NOMO-1 treated with DMSO at 0.1 percent for 48 hours (cell line): ENCODE measurements around the gene SMYD5.
A peak's percentile ranks its signal among the peaks of the same experiment; 100 is the strongest.

Source experiments
- DNase-seq: peaks from one replicate; lab custom pipeline; 2025; ENCODE audit not compliant: unreplicated experiment; lab: John Stamatoyannopoulos, UW

SMYD5 gene

GRCh38 chr2:73235315-73236028, 21.4 kb downstream of the SMYD5 start:
- peak; percentile 8 for DNase-seq

GRCh38 chr2:73237168-73237567, 23.1 kb downstream of the SMYD5 start:
- no peak for DNase-seq

GRCh38 chr2:73238149-73238548, 24.1 kb downstream of the SMYD5 start:
- no peak for DNase-seq

GRCh38 chr2:73238976-73239375, 24.9 kb downstream of the SMYD5 start:
- DNase-seq = no peak

- DNase-seq = no peak
Observed at GRCh38 chr2:73239776-73240175, 25.7 kb downstream of the SMYD5 start.

GRCh38 chr2:73243884-73244570, 30.0 kb downstream of the SMYD5 start:
- no peak for DNase-seq

- no peak for DNase-seq
Observed at GRCh38 chr2:73244580-73244979, 30.5 kb downstream of the SMYD5 start.

- DNase-seq = no peak
Observed at GRCh38 chr2:73246850-73247249, 32.8 kb downstream of the SMYD5 start.

- no peak for DNase-seq
Observed at GRCh38 chr2:73249636-73250035, 35.6 kb downstream of the SMYD5 start.

- DNase-seq = no peak
Observed at GRCh38 chr2:73250872-73251846, 37.1 kb downstream of the SMYD5 start.

- no peak for DNase-seq
Observed at GRCh38 chr2:73252238-73253027, 38.4 kb downstream of the SMYD5 start.

GRCh38 chr2:73253400-73253799, 39.4 kb downstream of the SMYD5 start:
- DNase-seq = peak; percentile 43

- peak; percentile 62 for DNase-seq
Observed at GRCh38 chr2:73253901-73254300, 39.9 kb downstream of the SMYD5 start.

- no peak for DNase-seq
Observed at GRCh38 chr2:73254343-73255006, 40.4 kb downstream of the SMYD5 start.

- no peak for DNase-seq
Observed at GRCh38 chr2:73255007-73255644, 41.1 kb downstream of the SMYD5 start.

GRCh38 chr2:73255907-73256617, 42.0 kb downstream of the SMYD5 start:
- DNase-seq = no peak

GRCh38 chr2:73256618-73256922, 42.5 kb downstream of the SMYD5 start:
- no peak for DNase-seq

GRCh38 chr2:73257021-73257420, 43.0 kb downstream of the SMYD5 start:
- no peak for DNase-seq

- DNase-seq = peak; percentile 34
Observed at GRCh38 chr2:73257425-73258125, 43.5 kb downstream of the SMYD5 start.
